H1 (cell line): Measurements from ENCODE around the gene LMAN1L. TPM values are rescaled to one million over a fixed set of nuclear protein-coding genes. Genes with fewer than 3 reads are reported as not detected.

Experiments used
- CTCF ChIA-PET: fragments of 300-600 bp; sonication (Branson Sonifier 250); formaldehyde crosslinking; loops from one replicate; lab custom pipeline; 2021; ENCODE audit not compliant: partially characterized antibody; lab: Charles Lee
- POLR2A ChIA-PET: fragments of 300-600 bp; sonication (Branson Sonifier 250); formaldehyde crosslinking; loops from one replicate; lab custom pipeline; 2021; ENCODE audit warnings: inconsistent platforms; ENCODE audit not compliant: partially characterized antibody; lab: Charles Lee
- DNase-seq, 2 experiments: peaks; one replicate each; pipeline versions ENCODE4 v3.0.0 to v3.0.0-alpha.2; 2010 to 2022; ENCODE audit warnings: low spot score in 2 of 2, low read depth in 1 of 2, mixed read lengths in 1 of 2
- FAIRE-seq: peaks from 2 replicates; lab custom pipeline; 2011; peaks lifted over from hg19 to GRCh38; lab: Jason Lieb, UNC
- H2AFZ ChIP-seq: 2 replicates; pipeline ENCODE4 v1.8.1; 2012; ENCODE audit warnings: low read length, inconsistent platforms
- H2AK5ac ChIP-seq: 2 replicates; pipeline ENCODE4 v1.6.1; 2013; ENCODE audit warnings: low read depth, low read length
- H2BK120ac ChIP-seq: replicated peaks from 2 replicates; pipeline ENCODE3; 2013; ENCODE audit warnings: low read depth, low read length, inconsistent platforms
- H2BK12ac ChIP-seq: 2 replicates; pipeline ENCODE4 v1.6.1; 2013; ENCODE audit warnings: low read depth, low read length
- H2BK15ac ChIP-seq: 2 replicates; pipeline ENCODE4 v1.6.1; 2013; ENCODE audit warnings: low read length
- H2BK20ac ChIP-seq: 2 replicates; pipeline ENCODE4 v1.6.1; 2013; ENCODE audit warnings: low read length
- H2BK5ac ChIP-seq: 2 replicates; pipeline ENCODE4 v1.6.1; 2013; ENCODE audit warnings: low read depth, low read length
- H3K14ac ChIP-seq: 2 replicates; pipeline ENCODE4 v1.6.1; 2013; ENCODE audit warnings: inconsistent platforms; ENCODE audit not compliant: insufficient read length
- H3K18ac ChIP-seq: 2 replicates; pipeline ENCODE4 v1.6.1; 2013; ENCODE audit warnings: low read length; ENCODE audit errors: extremely low read depth
- H3K23ac ChIP-seq: 2 replicates; pipeline ENCODE4 v1.6.1; 2013; ENCODE audit warnings: inconsistent platforms; ENCODE audit not compliant: insufficient read length
- H3K23me2 ChIP-seq: 2 replicates; pipeline ENCODE4 v1.6.1; 2013; ENCODE audit warnings: low read depth, low read length
- H3K27ac ChIP-seq: 2 replicates; pipeline ENCODE4 v1.6.1; 2011; ENCODE audit warnings: low read depth, low read length, inconsistent platforms
- H3K27me3 ChIP-seq, 4 experiments: replicated peaks in 1 of 4; 1 replicate in 1 of 4; 2 replicates in 3 of 4; pipeline versions ENCODE4 v1.6.1 to v1.8.1; 2011 to 2013; ENCODE audit warnings: low read length in 3 of 4, mild to moderate bottlenecking in 3 of 4, inconsistent platforms in 2 of 4, mixed read lengths in 2 of 4, moderate library complexity in 1 of 4; ENCODE audit not compliant: control insufficient read depth in 3 of 4, insufficient read depth in 3 of 4; ENCODE audit errors: extremely low read depth in 1 of 4
- H3K36me3 ChIP-seq, 4 experiments: 2 replicates each; pipeline versions ENCODE4 v1.6.1 to v1.8.1; 2011 to 2013; ENCODE audit warnings: mild to moderate bottlenecking in 4 of 4, low read length in 3 of 4, moderate library complexity in 2 of 4, control low read depth in 1 of 4, inconsistent platforms in 1 of 4; ENCODE audit not compliant: insufficient read depth in 4 of 4, control insufficient read depth in 2 of 4
- H3K4ac ChIP-seq: replicated peaks from 2 replicates; pipeline ENCODE3; 2013; ENCODE audit warnings: low read length, low read depth, mixed read lengths, inconsistent platforms; ENCODE audit not compliant: insufficient read length
- H3K4me1 ChIP-seq, 4 experiments: replicated peaks in 1 of 4; 1 replicate in 1 of 4; 2 replicates in 3 of 4; pipeline versions ENCODE4 v1.6.1 to v1.8.1; 2011 to 2013; ENCODE audit warnings: low read length in 3 of 4, inconsistent platforms in 2 of 4, mixed read lengths in 1 of 4; ENCODE audit not compliant: insufficient read depth in 4 of 4, control insufficient read depth in 3 of 4
- H3K4me2 ChIP-seq, 2 experiments: 2 replicates each; pipeline versions ENCODE4 v1.6.1 to v1.8.1; 2011 to 2013; ENCODE audit warnings: low read depth in 2 of 2, low read length in 2 of 2, control low read depth in 1 of 2, inconsistent platforms in 1 of 2, mild to moderate bottlenecking in 1 of 2; ENCODE audit not compliant: insufficient read depth in 1 of 2
- H3K4me3 ChIP-seq, 4 experiments: fragments of 200-600, 300-600 bp in 1 of 4; sonication (generic), shearing (Covaris generic), sonication (Bioruptor Twin) in 1 of 4; 2 replicates each; pipeline versions ENCODE4 v1.5.1 to v1.8.1; 2011 to 2016; ENCODE audit warnings: low read length in 4 of 4, low read depth in 3 of 4, control low read depth in 2 of 4, inconsistent platforms in 2 of 4, mild to moderate bottlenecking in 2 of 4, mixed read lengths in 1 of 4, moderate library complexity in 1 of 4; ENCODE audit not compliant: insufficient read depth in 2 of 4; ENCODE audit errors: extremely low read depth in 1 of 4
- H3K56ac ChIP-seq: replicated peaks from 2 replicates; pipeline ENCODE3; 2013; ENCODE audit warnings: low read depth, mild to moderate bottlenecking, mixed read lengths, low read length, inconsistent platforms; ENCODE audit not compliant: insufficient read length
- H3K79me1 ChIP-seq: 2 replicates; pipeline ENCODE4 v1.6.1; 2013; ENCODE audit warnings: low read depth, low read length, control low read depth
- H3K79me2 ChIP-seq, 2 experiments: 2 replicates each; pipeline versions ENCODE4 v1.6.1 to v1.8.1; 2012 to 2013; ENCODE audit warnings: low read length in 2 of 2, mild to moderate bottlenecking in 2 of 2, inconsistent platforms in 1 of 2; ENCODE audit not compliant: insufficient read depth in 2 of 2, control insufficient read depth in 1 of 2
- H3K9ac ChIP-seq, 4 experiments: replicated peaks in 1 of 4; 1 replicate in 1 of 4; 2 replicates in 3 of 4; pipeline versions ENCODE4 v1.6.1 to v1.8.1; 2011 to 2013; ENCODE audit warnings: low read depth in 3 of 4, low read length in 3 of 4, control low read depth in 2 of 4, mild to moderate bottlenecking in 2 of 4, moderate library complexity in 2 of 4, inconsistent platforms in 1 of 4; ENCODE audit errors: extremely low read depth in 1 of 4
- H3K9me3 ChIP-seq, 2 experiments: 2 replicates each; pipeline versions ENCODE4 v1.6.1 to v1.8.1; 2012 to 2013; ENCODE audit warnings: mild to moderate bottlenecking in 2 of 2, moderate library complexity in 2 of 2, control low read depth in 1 of 2, inconsistent platforms in 1 of 2, low read depth in 1 of 2, low read length in 1 of 2, mixed read lengths in 1 of 2; ENCODE audit not compliant: insufficient read depth in 2 of 2
- H4K20me1 ChIP-seq, 2 experiments: replicated peaks in 1 of 2; 2 replicates each; pipeline versions ENCODE3 to v1.8.1; 2011 to 2013; ENCODE audit warnings: inconsistent platforms in 2 of 2, low read length in 2 of 2, mild to moderate bottlenecking in 1 of 2; ENCODE audit not compliant: insufficient read depth in 2 of 2, control insufficient read depth in 1 of 2
- H4K5ac ChIP-seq: 2 replicates; pipeline ENCODE4 v1.6.1; 2013; ENCODE audit warnings: low read length, low read depth, mixed read lengths, inconsistent platforms; ENCODE audit not compliant: insufficient read length
- H4K8ac ChIP-seq: 2 replicates; pipeline ENCODE4 v1.8.0; 2013; ENCODE audit warnings: mild to moderate bottlenecking, moderate library complexity, low read length, inconsistent platforms; ENCODE audit not compliant: insufficient read depth; ENCODE audit errors: extremely low read depth
- H4K91ac ChIP-seq: replicated peaks from 2 replicates; pipeline ENCODE3; 2013; ENCODE audit warnings: low read length, mixed read lengths, inconsistent platforms; ENCODE audit not compliant: insufficient read length
- CBX5 ChIP-seq: fragments of 300-800, 300-1000 bp; sonication (generic); IDR thresholded peaks from 2 replicates; pipeline ENCODE4 v1.7.1; 2016; ENCODE audit warnings: antibody characterized with exemption, low read length, low read depth
- CTBP2 ChIP-seq: IDR thresholded peaks from 2 replicates; pipeline ENCODE4 v1.7.0; 2011; ENCODE audit warnings: borderline replicate concordance, mild to moderate bottlenecking, moderate library complexity, mixed read lengths, low read length; ENCODE audit not compliant: insufficient read depth, insufficient read length
- FOSL1 ChIP-seq: IDR thresholded peaks from 2 replicates; pipeline ENCODE4 v1.6.1; 2011; ENCODE audit warnings: mild to moderate bottlenecking, low read depth, low read length, moderate library complexity; ENCODE audit not compliant: insufficient read depth
- KDM5A ChIP-seq: fragments of 200-600 bp; IDR thresholded peaks from 2 replicates; pipeline ENCODE4 v1.7.1; 2012; ENCODE audit warnings: mild to moderate bottlenecking, low read length, inconsistent platforms, mixed read lengths
- PHF8 ChIP-seq: fragments of 200-600 bp; sonication (generic); conservative IDR thresholded peaks from 2 replicates; pipeline ENCODE4 v1.7.1; 2012; ENCODE audit warnings: low read depth, mild to moderate bottlenecking, inconsistent platforms, low read length, moderate library complexity
- RBBP5 ChIP-seq: IDR thresholded peaks from 2 replicates; pipeline ENCODE4 v1.7.1; 2012; ENCODE audit warnings: low read depth, mild to moderate bottlenecking, inconsistent platforms, low read length, moderate library complexity, borderline replicate concordance
- SUZ12 ChIP-seq: fragments of 200-600 bp; sonication (generic); IDR thresholded peaks from 2 replicates; pipeline ENCODE4 v1.6.1; 2012; ENCODE audit warnings: mild to moderate bottlenecking, inconsistent platforms, low read length, moderate library complexity, mixed read lengths
- TBP ChIP-seq: IDR thresholded peaks from 2 replicates; pipeline ENCODE4 v1.6.1; 2011; ENCODE audit warnings: low read depth, low read length, improper control_type of control experiment
- WGBS, 2 experiments: shearing (Covaris generic) in 1 of 2; methylation state at CpG; one replicate each; pipeline versions ENCODE4 v1.1.6 to v1.1.7; 2013 to 2015; ENCODE audit warnings: low lambda C conversion rate in 2 of 2, mixed read lengths in 2 of 2, inconsistent platforms in 1 of 2, low coverage in 1 of 2, missing lambda C conversion rate in 1 of 2; ENCODE audit not compliant: insufficient replicate concordance in 2 of 2, insufficient coverage in 1 of 2, insufficient read length in 1 of 2; ENCODE audit errors: extremely low coverage in 1 of 2, missing lambda C conversion rate in 1 of 2; 5-methylcytosine and 5-hydroxymethylcytosine counted together
- polyA plus RNA-seq, 7 experiments: library from polyadenylated mRNA; depleted of rRNA in 3 of 7; stranded (reverse) in 5 of 7; unstranded in 2 of 7; fragments of >200 nt in 5 of 7; fragments of 200-250 nt in 2 of 7; gene quantifications; 1 replicate in 5 of 7; 2 replicates in 1 of 7; 4 replicates in 1 of 7; pipeline versions ENCODE4 v1.2.1 to v1.2.3, GENCODE V29; 2011 to 2013; ENCODE audit warnings: missing spikeins in 2 of 7, mixed read lengths in 2 of 7
- total RNA-seq: library from RNA; stranded (reverse); fragmentation: NEBNext Ultra II Directional; extraction: Animal tissue kit (Norgen Biotek cat#: 25700); gene quantifications from 2 replicates; pipeline ENCODE4 v1.2.1, GENCODE V29; 2021
- TF ChIP-seq, protein P1 (sequence below): IDR thresholded peaks from 2 replicates; pipeline ENCODE4 v1.6.1; 2012; ENCODE audit warnings: inconsistent platforms
- TF ChIP-seq, protein P2 (sequence below): IDR thresholded peaks from 2 replicates; pipeline ENCODE4 v1.6.1; 2012; ENCODE audit warnings: inconsistent platforms
- TF ChIP-seq, protein P3 (sequence below): IDR thresholded peaks from 2 replicates; pipeline ENCODE4 v1.6.1; 2012; ENCODE audit warnings: low read length, inconsistent platforms

The LMAN1L gene
- total and polyA plus RNA-seq, 2 of the 8 experiments (the other 6 are each of a cell fraction or from before 2014, with no cell fraction given), result not detected

- H4K20me1 ChIP-seq, result peaks cover 38 to 62% of the 10 kb centered on the region in 2 experiments
- no peak overlapping the region for H2AFZ ChIP-seq
- no peak overlapping the region for H4K5ac ChIP-seq
- no peak for FAIRE-seq
- H4K8ac ChIP-seq, result no peak overlapping the region; the same call in none of the 2 replicates
- H3K23ac ChIP-seq, result no peak overlapping the region
- DNase-seq, result no peak
- WGBS, 2 experiments, result 88% methylated on average over 3 of the region's 3 CpGs; no CpG with 5 or more reads in 1 of the 2 experiments
- no peaks in the 10 kb centered on the region for H3K9me3 ChIP-seq
- H2BK12ac ChIP-seq, result no peak overlapping the region
- no peak overlapping the region for H3K4ac ChIP-seq
- no peak overlapping the region for H3K56ac ChIP-seq
- H3K27me3 ChIP-seq, result no peaks in the 10 kb centered on the region
- no peak overlapping the region for H3K9ac ChIP-seq
- no peak overlapping the region for H2BK120ac ChIP-seq
- H3K79me1 ChIP-seq, result peaks cover 30% of the 10 kb centered on the region
- H3K27ac ChIP-seq, result no peak overlapping the region
- no peak overlapping the region for H2BK20ac ChIP-seq
- H3K4me1 ChIP-seq, result peaks cover 4 to 28% (median 14%) of the 10 kb centered on the region in 4 experiments
- POLR2A ChIA-PET, result interaction anchor here (4.5 kb wide), 1 partner anchor 10 kb away, joined by 20 read pairs; no protein-coding TSS in a partner anchor
- H2BK5ac ChIP-seq, result no peak overlapping the region
- no peak overlapping the region for H3K4me3 ChIP-seq
- no peaks in the 10 kb centered on the region for H3K36me3 ChIP-seq
- no peak overlapping the region for H3K18ac ChIP-seq
- H2BK15ac ChIP-seq, result no peak overlapping the region
- no peaks in the 10 kb centered on the region for H3K23me2 ChIP-seq
- CTCF ChIA-PET, result interaction anchor here (0.6 to 53.7 kb wide), 10 partner anchors 7 to 464 kb away, joined by 3 to 1439 read pairs (median 4); partner anchors contain the start of genes CLK3 and CSK
- H3K4me2 ChIP-seq, result no peak overlapping the region
- H2AK5ac ChIP-seq, result no peak overlapping the region
- H3K14ac ChIP-seq, result no peak overlapping the region
- no peak overlapping the region for H4K91ac ChIP-seq
- peaks cover 0 to 7% of the 10 kb centered on the region in 2 experiments; a peak in 1 of 4 replicates for H3K79me2 ChIP-seq
- TF ChIP-seq TBP (no peak), KDM5A (no peak), SUZ12 (no peak), PHF8 (no peak), CTBP2 (no peak), RBBP5 (no peak), CBX5 (no peak), FOSL1 (no peak)
- TF ChIP-seq, protein P1, sequence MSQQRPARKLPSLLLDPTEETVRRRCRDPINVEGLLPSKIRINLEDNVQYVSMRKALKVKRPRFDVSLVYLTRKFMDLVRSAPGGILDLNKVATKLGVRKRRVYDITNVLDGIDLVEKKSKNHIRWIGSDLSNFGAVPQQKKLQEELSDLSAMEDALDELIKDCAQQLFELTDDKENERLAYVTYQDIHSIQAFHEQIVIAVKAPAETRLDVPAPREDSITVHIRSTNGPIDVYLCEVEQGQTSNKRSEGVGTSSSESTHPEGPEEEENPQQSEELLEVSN, result no peak
- TF ChIP-seq, protein P2, sequence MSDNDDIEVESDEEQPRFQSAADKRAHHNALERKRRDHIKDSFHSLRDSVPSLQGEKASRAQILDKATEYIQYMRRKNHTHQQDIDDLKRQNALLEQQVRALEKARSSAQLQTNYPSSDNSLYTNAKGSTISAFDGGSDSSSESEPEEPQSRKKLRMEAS, result no peak
- TF ChIP-seq, protein P3, sequence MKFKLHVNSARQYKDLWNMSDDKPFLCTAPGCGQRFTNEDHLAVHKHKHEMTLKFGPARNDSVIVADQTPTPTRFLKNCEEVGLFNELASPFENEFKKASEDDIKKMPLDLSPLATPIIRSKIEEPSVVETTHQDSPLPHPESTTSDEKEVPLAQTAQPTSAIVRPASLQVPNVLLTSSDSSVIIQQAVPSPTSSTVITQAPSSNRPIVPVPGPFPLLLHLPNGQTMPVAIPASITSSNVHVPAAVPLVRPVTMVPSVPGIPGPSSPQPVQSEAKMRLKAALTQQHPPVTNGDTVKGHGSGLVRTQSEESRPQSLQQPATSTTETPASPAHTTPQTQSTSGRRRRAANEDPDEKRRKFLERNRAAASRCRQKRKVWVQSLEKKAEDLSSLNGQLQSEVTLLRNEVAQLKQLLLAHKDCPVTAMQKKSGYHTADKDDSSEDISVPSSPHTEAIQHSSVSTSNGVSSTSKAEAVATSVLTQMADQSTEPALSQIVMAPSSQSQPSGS, result no peak
These were observed 22.9 kb upstream of the LMAN1L start for GRCh38 chr15:74789741-74790079.
